Loucy (cell line): ENCODE results near the gene ANKRD33.

ENCODE experiments used
- H2AFZ ChIP-seq: fragments of 200-600 bp; sonication (generic); 2 replicates; pipeline ENCODE4 v1.6.0; 2016; ENCODE audit warnings: antibody characterized with exemption, mild to moderate bottlenecking, low read length, moderate library complexity
- H3F3A ChIP-seq: fragments of 200-600 bp; 2 replicates; pipeline ENCODE4 v1.6.0; 2016; ENCODE audit warnings: antibody characterized with exemption, low read depth, mild to moderate bottlenecking
- H3K27me3 ChIP-seq: fragments of 200-600 bp; sonication (generic); 2 replicates; pipeline ENCODE4 v1.6.1; 2014; ENCODE audit warnings: low read length, mild to moderate bottlenecking; ENCODE audit not compliant: insufficient read depth, poor library complexity, severe bottlenecking
- H3K36me3 ChIP-seq: fragments of 200-600 bp; sonication (generic); 2 replicates; pipeline ENCODE4 v1.6.1; 2016; ENCODE audit warnings: low read length; ENCODE audit not compliant: insufficient read depth
- H3K4me1 ChIP-seq: fragments of 200-600 bp; sonication (generic); 2 replicates; pipeline ENCODE4 v1.5.1; 2014; ENCODE audit warnings: low read length, mild to moderate bottlenecking; ENCODE audit not compliant: insufficient read depth, poor library complexity, severe bottlenecking
- H3K4me2 ChIP-seq: fragments of 200-600 bp; sonication (generic); 2 replicates; pipeline ENCODE4 v1.6.0; 2014; ENCODE audit warnings: antibody characterized with exemption, low read length, low read depth, mild to moderate bottlenecking; ENCODE audit not compliant: poor library complexity, severe bottlenecking
- H3K4me3 ChIP-seq: fragments of 200-600 bp; sonication (generic); 2 replicates; pipeline ENCODE4 v1.5.1; 2014; ENCODE audit warnings: low read length, mild to moderate bottlenecking, mixed read lengths; ENCODE audit not compliant: poor library complexity, severe bottlenecking
- H3K79me2 ChIP-seq: fragments of 200-600 bp; sonication (generic); 2 replicates; pipeline ENCODE4 v1.6.1; 2014; ENCODE audit warnings: low read length; ENCODE audit not compliant: insufficient read depth
- H3K9ac ChIP-seq: fragments of 200-600 bp; sonication (generic); 2 replicates; pipeline ENCODE4 v1.6.0; 2014; ENCODE audit warnings: mild to moderate bottlenecking, low read depth, low read length, moderate library complexity; ENCODE audit not compliant: poor library complexity, severe bottlenecking
- H3K9me2 ChIP-seq: fragments of 200-600 bp; sonication (generic); replicated peaks from 2 replicates; pipeline ENCODE4 v1.6.1; 2016; ENCODE audit warnings: low read depth, low read length, mixed read lengths
- H3K9me3 ChIP-seq: fragments of 200-600 bp; sonication (generic); 2 replicates; pipeline ENCODE4 v1.6.1; 2014; ENCODE audit warnings: mild to moderate bottlenecking, antibody characterized with exemption, low read length, low read depth; ENCODE audit not compliant: insufficient read depth
- H4K20me1 ChIP-seq: fragments of 200-600 bp; sonication (generic); 2 replicates; pipeline ENCODE4 v1.6.0; 2014; ENCODE audit warnings: antibody characterized with exemption, low read length, mild to moderate bottlenecking; ENCODE audit not compliant: insufficient read depth, poor library complexity, severe bottlenecking
- EZH2phosphoT487 ChIP-seq: fragments of 200-600 bp; IDR thresholded peaks from 2 replicates; pipeline ENCODE4 v1.6.1; 2018; ENCODE audit warnings: antibody characterized with exemption, mild to moderate bottlenecking, moderate library complexity, borderline replicate concordance
- TF ChIP-seq, protein P1 (sequence below): fragments of 200-600 bp; sonication (generic); conservative IDR thresholded peaks from 2 replicates; pipeline ENCODE4 v1.5.1; 2014; ENCODE audit warnings: mild to moderate bottlenecking, antibody characterized with exemption, low read length

ANKRD33 gene

DNA sequence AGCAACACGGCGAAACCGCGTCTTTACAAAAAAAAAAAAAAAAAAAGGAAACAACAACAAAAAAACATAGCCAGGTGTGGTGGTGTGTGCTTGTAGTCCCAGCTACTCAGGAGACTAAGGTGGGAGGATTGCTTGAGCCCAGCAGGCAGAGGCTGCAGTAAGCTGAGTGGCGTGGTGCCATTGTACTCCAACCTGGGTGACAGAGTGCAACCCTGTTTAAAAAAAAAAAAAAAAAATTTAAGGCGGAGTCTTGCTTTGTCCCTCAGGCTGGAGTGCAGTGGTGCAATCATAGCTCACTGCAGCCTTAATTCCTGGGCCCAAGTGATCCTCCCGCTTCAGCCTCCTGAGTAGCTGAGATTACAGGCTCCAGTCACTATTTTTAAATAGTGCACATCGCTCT lies 21.1 kb upstream of the ANKRD33 start:
- no peaks in the 10 kb centered on the region for H3K36me3 ChIP-seq

DNA sequence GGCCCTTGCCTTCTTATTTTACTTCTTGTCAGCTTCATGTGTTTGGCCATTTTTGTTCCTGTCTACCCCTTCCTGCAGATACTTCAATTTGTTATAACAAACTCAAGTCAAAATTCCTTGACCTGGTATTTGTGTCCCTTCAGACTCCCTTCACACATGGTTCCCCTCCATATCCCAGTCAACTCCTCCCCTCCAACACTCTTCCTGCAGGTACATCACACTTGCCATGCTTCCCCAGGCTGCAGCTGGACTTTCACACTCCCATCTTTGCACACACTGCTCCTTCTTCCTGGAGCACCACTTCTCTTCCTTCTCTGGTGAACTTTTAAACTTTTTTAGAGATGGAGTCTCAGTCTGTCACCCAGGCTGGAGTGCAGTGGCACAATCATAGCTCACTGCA lies 20.5 kb upstream of the ANKRD33 start:
- no peak for TF ChIP-seq EZH2phosphoT487
- TF ChIP-seq, protein P1, sequence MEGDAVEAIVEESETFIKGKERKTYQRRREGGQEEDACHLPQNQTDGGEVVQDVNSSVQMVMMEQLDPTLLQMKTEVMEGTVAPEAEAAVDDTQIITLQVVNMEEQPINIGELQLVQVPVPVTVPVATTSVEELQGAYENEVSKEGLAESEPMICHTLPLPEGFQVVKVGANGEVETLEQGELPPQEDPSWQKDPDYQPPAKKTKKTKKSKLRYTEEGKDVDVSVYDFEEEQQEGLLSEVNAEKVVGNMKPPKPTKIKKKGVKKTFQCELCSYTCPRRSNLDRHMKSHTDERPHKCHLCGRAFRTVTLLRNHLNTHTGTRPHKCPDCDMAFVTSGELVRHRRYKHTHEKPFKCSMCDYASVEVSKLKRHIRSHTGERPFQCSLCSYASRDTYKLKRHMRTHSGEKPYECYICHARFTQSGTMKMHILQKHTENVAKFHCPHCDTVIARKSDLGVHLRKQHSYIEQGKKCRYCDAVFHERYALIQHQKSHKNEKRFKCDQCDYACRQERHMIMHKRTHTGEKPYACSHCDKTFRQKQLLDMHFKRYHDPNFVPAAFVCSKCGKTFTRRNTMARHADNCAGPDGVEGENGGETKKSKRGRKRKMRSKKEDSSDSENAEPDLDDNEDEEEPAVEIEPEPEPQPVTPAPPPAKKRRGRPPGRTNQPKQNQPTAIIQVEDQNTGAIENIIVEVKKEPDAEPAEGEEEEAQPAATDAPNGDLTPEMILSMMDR, result no peak
- Histone ChIP-seq H4K20me1 (no peaks in the 10 kb centered on the region), H3K9me2 (no peaks in the 10 kb centered on the region), H3K4me1 (peaks cover 6% of the 10 kb centered on the region), H3K27me3 (no peaks in the 10 kb centered on the region), H3K4me3 (no peak overlapping the region), H3K79me2 (no peaks in the 10 kb centered on the region), H3K36me3 (no peaks in the 10 kb centered on the region), H3F3A (no peaks in the 10 kb centered on the region), H3K9me3 (no peaks in the 10 kb centered on the region), H3K9ac (no peak overlapping the region), H2AFZ (peak overlapping the region; percentile 49; the same call in 1 of the 2 replicates), H3K4me2 (no peak overlapping the region)

More for the DNA sequence above, 21.1 kb upstream of the ANKRD33 start:
- TF ChIP-seq, protein P1, result no peak
- no peak for TF ChIP-seq EZH2phosphoT487
- no peak overlapping the region for H3K4me3 ChIP-seq
- no peaks in the 10 kb centered on the region for H3F3A ChIP-seq
- H3K4me1 ChIP-seq, result peaks cover 6% of the 10 kb centered on the region
- H2AFZ ChIP-seq, result no peak overlapping the region
- H4K20me1 ChIP-seq, result no peaks in the 10 kb centered on the region
- no peaks in the 10 kb centered on the region for H3K79me2 ChIP-seq
- H3K9me3 ChIP-seq, result no peaks in the 10 kb centered on the region
- no peak overlapping the region for H3K9ac ChIP-seq
- no peaks in the 10 kb centered on the region for H3K9me2 ChIP-seq
- H3K4me2 ChIP-seq, result no peak overlapping the region
- no peaks in the 10 kb centered on the region for H3K27me3 ChIP-seq

DNA sequence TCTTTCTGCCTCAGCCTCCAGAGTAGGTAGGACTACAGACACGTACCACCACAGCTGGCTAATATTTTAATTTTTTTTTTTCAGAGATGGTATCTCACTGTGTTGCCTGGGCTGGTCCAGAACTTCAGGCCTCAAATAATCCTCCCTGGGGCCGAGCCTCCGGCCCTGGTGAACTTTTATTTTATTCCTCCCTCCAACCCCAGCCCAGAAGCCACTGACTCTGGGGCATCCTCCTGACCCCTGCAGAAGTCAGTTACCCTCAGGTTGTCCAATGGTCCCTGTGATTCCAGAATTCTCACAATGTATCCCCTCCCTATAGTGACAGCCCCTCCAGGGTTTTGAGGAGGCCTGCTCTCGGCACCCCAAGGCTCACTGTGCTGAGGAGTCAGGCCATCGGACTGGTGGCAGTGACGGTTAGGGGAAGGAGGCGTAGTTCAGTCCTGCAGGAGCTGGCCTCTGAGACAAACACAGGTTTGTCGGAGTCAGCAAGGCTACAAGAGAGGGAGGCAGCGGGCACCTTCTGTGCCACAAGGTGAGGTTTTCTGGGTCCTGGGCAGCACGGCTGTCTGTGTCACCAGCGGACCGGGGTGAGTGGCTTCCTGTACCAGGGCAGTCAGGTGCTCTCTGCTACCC lies 20.0 kb upstream of the ANKRD33 start:
- Histone ChIP-seq H3K4me2 (no peak overlapping the region), H3F3A (no peaks in the 10 kb centered on the region), H3K9me2 (no peaks in the 10 kb centered on the region), H3K4me3 (no peak overlapping the region), H3K79me2 (no peaks in the 10 kb centered on the region), H3K4me1 (peaks cover 6% of the 10 kb centered on the region), H3K27me3 (no peaks in the 10 kb centered on the region), H3K9ac (no peak overlapping the region), H3K36me3 (no peaks in the 10 kb centered on the region), H4K20me1 (no peaks in the 10 kb centered on the region), H3K9me3 (no peaks in the 10 kb centered on the region), H2AFZ (no peak overlapping the region)
- TF ChIP-seq, protein P1, result no peak
- TF ChIP-seq EZH2phosphoT487, result no peak
